IMR-90 (cell line): ENCODE data around the gene SNX2. TPM values are rescaled to one million over a fixed set of nuclear protein-coding genes. Genes with fewer than 3 reads are reported as not detected.

Source experiments
- ATAC-seq: fragments of 200-7000 bp; cut with Tn5 transposase; 2 replicates; pipeline ENCODE4 v1.9.1; 2020; ENCODE audit warnings: low read depth, mild to moderate bottlenecking, moderate library complexity
- BruUV-seq: library from RNA; stranded (reverse); fragments of 400-500 nt; replicated peaks from 2 replicates; lab custom pipeline; 2021; lab: Mats Ljungman, UMichigan
- CTCF ChIA-PET: fragments of 300-600 bp; formaldehyde crosslinking; extraction: SDS; loops from one replicate; lab custom pipeline; 2021; ENCODE audit warnings: antibody characterized with exemption; lab: Yijun Ruan, JAX
- POLR2A ChIA-PET: fragments of 300-600 bp; sonication (Branson Sonifier 250); formaldehyde crosslinking; loops from one replicate; lab custom pipeline; 2022; ENCODE audit warnings: antibody characterized with exemption; ENCODE audit not compliant: unreplicated experiment; lab: Charles Lee
- DNase-seq: peaks from one replicate; pipeline ENCODE4 v3.0.0; 2013
- H2AFZ ChIP-seq: replicated peaks from 2 replicates; pipeline ENCODE3; 2013; ENCODE audit warnings: low read length, mild to moderate bottlenecking; ENCODE audit not compliant: poor library complexity
- H2AK5ac ChIP-seq: 2 replicates; pipeline ENCODE4 v1.6.1; 2013; ENCODE audit warnings: low read depth, low read length, inconsistent platforms
- H2AK9ac ChIP-seq: replicated peaks from 2 replicates; pipeline ENCODE3; 2013; ENCODE audit warnings: mild to moderate bottlenecking, low read depth, low read length, moderate library complexity; ENCODE audit not compliant: poor library complexity
- H2BK120ac ChIP-seq: 2 replicates; pipeline ENCODE4 v1.6.1; 2013; ENCODE audit warnings: low read depth, low read length, inconsistent platforms
- H2BK15ac ChIP-seq: 3 replicates; pipeline ENCODE4 v1.6.1; 2013; ENCODE audit warnings: low read depth, low read length, inconsistent platforms
- H2BK20ac ChIP-seq: 2 replicates; pipeline ENCODE4 v1.6.1; 2013; ENCODE audit warnings: low read depth, mild to moderate bottlenecking, inconsistent platforms, low read length, moderate library complexity
- H2BK5ac ChIP-seq: 2 replicates; pipeline ENCODE4 v1.6.1; 2013; ENCODE audit warnings: mild to moderate bottlenecking, low read depth, low read length, inconsistent platforms; ENCODE audit not compliant: poor library complexity, severe bottlenecking
- H3K14ac ChIP-seq: replicated peaks from 2 replicates; pipeline ENCODE4 v1.6.1; 2013; ENCODE audit warnings: low read depth, low read length, inconsistent platforms
- H3K18ac ChIP-seq: 2 replicates; pipeline ENCODE4 v1.6.1; 2013; ENCODE audit warnings: low read depth, low read length, control low read depth
- H3K23ac ChIP-seq: 2 replicates; pipeline ENCODE4 v1.6.1; 2013; ENCODE audit warnings: low read depth, low read length, inconsistent platforms
- H3K27ac ChIP-seq: 2 replicates; pipeline ENCODE4 v1.5.1; 2013; ENCODE audit warnings: mild to moderate bottlenecking, control low read depth, low read length; ENCODE audit not compliant: insufficient read depth
- H3K27me3 ChIP-seq: 2 replicates; pipeline ENCODE4 v1.6.1; 2013; ENCODE audit warnings: low read length; ENCODE audit not compliant: control insufficient read depth, insufficient read depth
- H3K36me3 ChIP-seq: 2 replicates; pipeline ENCODE4 v1.6.1; 2013; ENCODE audit warnings: low read length, mixed read lengths; ENCODE audit not compliant: control insufficient read depth, insufficient read depth
- H3K4ac ChIP-seq: 2 replicates; pipeline ENCODE4 v1.6.1; 2013; ENCODE audit warnings: low read depth, low read length, inconsistent platforms
- H3K4me1 ChIP-seq: 2 replicates; pipeline ENCODE4 v1.6.1; 2013; ENCODE audit warnings: low read length, mixed read lengths; ENCODE audit not compliant: control insufficient read depth, insufficient read depth
- H3K4me2 ChIP-seq: 2 replicates; pipeline ENCODE4 v1.6.1; 2013; ENCODE audit warnings: low read depth, mild to moderate bottlenecking, control low read depth, low read length, moderate library complexity
- H3K4me3 ChIP-seq: 2 replicates; pipeline ENCODE4 v1.5.1; 2013; ENCODE audit warnings: low read depth, mild to moderate bottlenecking, control low read depth, low read length, moderate library complexity; ENCODE audit not compliant: insufficient read depth
- H3K56ac ChIP-seq: 2 replicates; pipeline ENCODE4 v1.6.1; 2013; ENCODE audit warnings: low read length, inconsistent platforms; ENCODE audit not compliant: insufficient read depth; ENCODE audit errors: extremely low read depth
- H3K79me1 ChIP-seq, 2 experiments: 2 replicates each; pipeline ENCODE4 v1.6.1; 2013; ENCODE audit warnings: low read length in 2 of 2, inconsistent platforms in 1 of 2, low read depth in 1 of 2
- H3K9ac ChIP-seq: 2 replicates; pipeline ENCODE4 v1.6.1; 2013; ENCODE audit warnings: low read depth, low read length, control low read depth
- H3K9me1 ChIP-seq: 2 replicates; pipeline ENCODE4 v1.6.1; 2013; ENCODE audit warnings: low read length, inconsistent platforms; ENCODE audit not compliant: insufficient read depth
- H3K9me3 ChIP-seq: 2 replicates; pipeline ENCODE4 v1.6.1; 2013; ENCODE audit warnings: low read length; ENCODE audit not compliant: control insufficient read depth, insufficient read depth
- H4K20me1 ChIP-seq: 2 replicates; pipeline ENCODE4 v1.6.1; 2013; ENCODE audit warnings: low read length, inconsistent platforms; ENCODE audit not compliant: insufficient read depth
- H4K5ac ChIP-seq: 2 replicates; pipeline ENCODE4 v1.6.1; 2013; ENCODE audit warnings: mild to moderate bottlenecking, low read depth, low read length, control low read depth
- H4K8ac ChIP-seq, 2 experiments: 2 replicates each; pipeline ENCODE4 v1.6.1; 2013; ENCODE audit warnings: low read depth in 2 of 2, low read length in 2 of 2, control low read depth in 1 of 2, inconsistent platforms in 1 of 2
- H4K91ac ChIP-seq: 2 replicates; pipeline ENCODE4 v1.6.1; 2013; ENCODE audit warnings: low read depth, low read length, inconsistent platforms; ENCODE audit not compliant: insufficient read depth
- CEBPB ChIP-seq: IDR thresholded peaks from 2 replicates; pipeline ENCODE4 v1.6.1; 2012; ENCODE audit warnings: low read depth, low read length, improper control_type of control experiment
- CHD1 ChIP-seq: IDR thresholded peaks from 2 replicates; pipeline ENCODE4 v1.6.1; 2012; ENCODE audit warnings: low read depth, low read length, improper control_type of control experiment
- CTCF ChIP-seq: conservative IDR thresholded peaks from 2 replicates; pipeline ENCODE4 v1.5.1; 2012; ENCODE audit warnings: mild to moderate bottlenecking, low read depth, low read length, improper control_type of control experiment
- FOS ChIP-seq: fragments of 150-350 bp; IDR thresholded peaks from 2 replicates; pipeline ENCODE4 v1.6.1; 2016; ENCODE audit warnings: low read depth, low read length
- MAFK ChIP-seq: IDR thresholded peaks from 2 replicates; pipeline ENCODE4 v1.6.1; 2012; ENCODE audit warnings: low read depth, low read length, improper control_type of control experiment
- MXI1 ChIP-seq: IDR thresholded peaks from 2 replicates; pipeline ENCODE4 v1.6.1; 2012; ENCODE audit warnings: low read depth, mild to moderate bottlenecking, low read length, moderate library complexity, borderline replicate concordance
- NFE2L2 ChIP-seq: fragments of 150-350 bp; IDR thresholded peaks from 2 replicates; pipeline ENCODE4 v1.6.1; 2016; ENCODE audit warnings: low read depth, mild to moderate bottlenecking, low read length
- RAD21 ChIP-seq: IDR thresholded peaks from 2 replicates; pipeline ENCODE4 v1.6.1; 2012; ENCODE audit warnings: low read length, improper control_type of control experiment
- RCOR1 ChIP-seq: IDR thresholded peaks from 2 replicates; pipeline ENCODE4 v1.6.1; 2012; ENCODE audit warnings: mild to moderate bottlenecking, low read length, improper control_type of control experiment; ENCODE audit not compliant: insufficient replicate concordance
- RFX5 ChIP-seq: IDR thresholded peaks from 2 replicates; pipeline ENCODE4 v1.8.0; 2012; ENCODE audit warnings: low read depth, mild to moderate bottlenecking, low read length, moderate library complexity
- SMC3 ChIP-seq: fragments of 150-350 bp; IDR thresholded peaks from 2 replicates; pipeline ENCODE4 v1.6.1; 2016; ENCODE audit warnings: low read depth, mild to moderate bottlenecking, antibody characterized with exemption, low read length, moderate library complexity
- WGBS, 2 experiments: methylation state at CpG; one replicate each; pipeline versions ENCODE4 v1.1.5 to v1.1.7; 2013; ENCODE audit warnings: missing lambda C conversion rate in 2 of 2; ENCODE audit not compliant: insufficient read length in 1 of 2; ENCODE audit errors: extremely low coverage in 2 of 2; 5-methylcytosine and 5-hydroxymethylcytosine counted together
- dilution Hi-C: fragments of 300-500 bp; cut with HindIII; formaldehyde crosslinking; loops from one replicate; pipeline ENCODE4 v1.14.3; 2018; ENCODE audit warnings: low sequenced_read_pairs; ENCODE audit not compliant: unreplicated experiment
- in situ Hi-C: fragments of 300-500 bp; cut with MboI; formaldehyde crosslinking; loops from 3 replicates; pipeline ENCODE4 v1.14.3; 2019; ENCODE audit warnings: low sequenced_read_pairs, inconsistent platforms, mixed read lengths
- intact Hi-C: fragments of 100-400 bp; cut with micrococcal nuclease; formaldehyde crosslinking; loops from 2 replicates; pipeline ENCODE4 v1.10.0; 2022
- polyA plus RNA-seq, 3 experiments: library from polyadenylated mRNA; depleted of rRNA; stranded (reverse); fragments of >200 nt; gene quantifications; 2 replicates each; pipeline ENCODE4 v1.2.3, GENCODE V29; 2012; ENCODE audit warnings: low replicate concordance in 1 of 3
- total RNA-seq: library from RNA; depleted of rRNA; stranded (reverse); fragments of >200 nt; gene quantifications from 2 replicates; pipeline ENCODE4 v1.2.3, GENCODE V29; 2012
- TF ChIP-seq, protein P1 (sequence below): fragments of 150-350 bp; IDR thresholded peaks from 2 replicates; pipeline ENCODE4 v1.6.1; 2016; ENCODE audit warnings: low read depth, mild to moderate bottlenecking, low read length, moderate library complexity, borderline replicate concordance

SNX2 gene
- total and polyA plus RNA-seq, 2 of the 4 experiments (the other 2 are of a cell fraction): 26.3 to 52.9 TPM

- ATAC-seq: no peak
- H3K36me3 ChIP-seq: no peaks in the 10 kb centered on the region
- H4K91ac ChIP-seq: no peak overlapping the region
- H3K4me2 ChIP-seq: no peak overlapping the region
- no peak overlapping the region for H4K5ac ChIP-seq
- H2AK9ac ChIP-seq: no peak overlapping the region
- H2BK5ac ChIP-seq: no peak overlapping the region
- no peak overlapping the region for H3K4me3 ChIP-seq
- no peak overlapping the region for H3K4ac ChIP-seq
- peaks cover 5% of the 10 kb centered on the region for H3K9me1 ChIP-seq
- no peak overlapping the region for H2AFZ ChIP-seq
- H3K27ac ChIP-seq: no peak overlapping the region
- H2AK5ac ChIP-seq: no peak overlapping the region
- H3K9ac ChIP-seq: no peak overlapping the region
- H2BK15ac ChIP-seq: no peak overlapping the region
- peaks cover 3% of the 10 kb centered on the region for H3K4me1 ChIP-seq
- no peak overlapping the region for H2BK20ac ChIP-seq
- intact Hi-C loops: loop anchor here (10.0 kb wide), 2 partner anchors 137 to 327 kb away; no protein-coding TSS in a partner anchor
- H4K20me1 ChIP-seq: no peaks in the 10 kb centered on the region
- 100% methylated on average over 1 of the region's 6 CpGs; no CpG with 5 or more reads in 1 of the 2 experiments for WGBS, 2 experiments
- H3K79me1 ChIP-seq: peaks cover 0 to 7% of the 10 kb centered on the region in 2 experiments; a peak in 1 of 4 replicates
- TF ChIP-seq RAD21 (no peak), MAFK (no peak), RFX5 (no peak), NFE2L2 (no peak), CEBPB (no peak), SMC3 (no peak), MXI1 (no peak), RCOR1 (no peak), CHD1 (no peak), CTCF (no peak), FOS (no peak)
- TF ChIP-seq, protein P1, sequence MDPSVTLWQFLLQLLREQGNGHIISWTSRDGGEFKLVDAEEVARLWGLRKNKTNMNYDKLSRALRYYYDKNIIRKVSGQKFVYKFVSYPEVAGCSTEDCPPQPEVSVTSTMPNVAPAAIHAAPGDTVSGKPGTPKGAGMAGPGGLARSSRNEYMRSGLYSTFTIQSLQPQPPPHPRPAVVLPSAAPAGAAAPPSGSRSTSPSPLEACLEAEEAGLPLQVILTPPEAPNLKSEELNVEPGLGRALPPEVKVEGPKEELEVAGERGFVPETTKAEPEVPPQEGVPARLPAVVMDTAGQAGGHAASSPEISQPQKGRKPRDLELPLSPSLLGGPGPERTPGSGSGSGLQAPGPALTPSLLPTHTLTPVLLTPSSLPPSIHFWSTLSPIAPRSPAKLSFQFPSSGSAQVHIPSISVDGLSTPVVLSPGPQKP: no peak
- H2BK120ac ChIP-seq: no peak overlapping the region
- DNase-seq: no peak
- no peak overlapping the region for H3K56ac ChIP-seq
- H3K14ac ChIP-seq: no peak overlapping the region
- no peak overlapping the region for H4K8ac ChIP-seq
- POLR2A ChIA-PET: no interaction called here
- dilution Hi-C loops: no loop called here
- BruUV-seq: no TSS peak
- H3K18ac ChIP-seq: no peak overlapping the region
- CTCF ChIA-PET: no interaction called here
- H3K23ac ChIP-seq: no peak overlapping the region
- H3K27me3 ChIP-seq: no peaks in the 10 kb centered on the region
- in situ Hi-C loops: loop anchor here (10.0 kb wide), 1 partner anchor 313 kb away; no protein-coding TSS in a partner anchor
- no peaks in the 10 kb centered on the region for H3K9me3 ChIP-seq
Measured at GRCh38 chr5:122842016-122842580, 67.2 kb downstream of the SNX2 start.
